Limb (tissue), 2 donors: ENCODE data around the gene SFT2D1.
A peak's percentile ranks its signal among the peaks of the same experiment; 100 is the strongest.
"Not testable (repeated sequence)": the region's sequence is repeated elsewhere in the genome, so short reads cannot be mapped to it uniquely, and the experiment has no call there.

ENCODE experiments used
- DNase-seq, 2 donors: peaks; one replicate each; pipeline ENCODE4 v3.0.0-alpha.2; 2016; ENCODE audit errors: extremely low spot score in 2 of 2

Gene SFT2D1

GRCh38 chr6:166364456-166364855, 22.1 kb upstream of the SFT2D1 start:
- DNase-seq: no peak

- DNase-seq: not testable (repeated sequence)
Measured at GRCh38 chr6:166362427-166362826, 20.1 kb upstream of the SFT2D1 start.

GRCh38 chr6:166361077-166361429, 18.7 kb upstream of the SFT2D1 start:
- no peak for DNase-seq

GRCh38 chr6:166360243-166361076, 18.1 kb upstream of the SFT2D1 start:
- no peak for DNase-seq

DNA sequence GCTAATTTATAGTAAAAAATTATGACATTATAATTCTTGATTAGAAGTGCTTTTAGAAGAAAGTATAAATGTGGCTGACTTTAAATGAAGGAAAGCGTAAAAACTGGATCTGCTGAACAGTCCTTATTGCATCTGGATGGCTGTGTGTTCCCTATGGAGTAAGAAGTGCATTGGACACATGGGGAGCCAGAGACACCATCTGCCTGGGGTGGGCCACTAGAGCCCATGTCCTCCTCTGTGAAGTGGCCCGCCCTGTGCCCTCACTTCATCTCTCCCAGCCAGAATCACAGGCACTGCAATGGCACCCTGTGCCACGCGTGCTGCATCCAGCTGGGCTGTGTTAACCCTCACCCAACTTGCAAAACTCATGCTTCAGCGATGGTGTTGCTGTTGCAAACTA, 13.2 kb upstream of the SFT2D1 start:
- no peak for DNase-seq

GRCh38 chr6:166354965-166355364, 12.6 kb upstream of the SFT2D1 start:
- no peak for DNase-seq

DNA sequence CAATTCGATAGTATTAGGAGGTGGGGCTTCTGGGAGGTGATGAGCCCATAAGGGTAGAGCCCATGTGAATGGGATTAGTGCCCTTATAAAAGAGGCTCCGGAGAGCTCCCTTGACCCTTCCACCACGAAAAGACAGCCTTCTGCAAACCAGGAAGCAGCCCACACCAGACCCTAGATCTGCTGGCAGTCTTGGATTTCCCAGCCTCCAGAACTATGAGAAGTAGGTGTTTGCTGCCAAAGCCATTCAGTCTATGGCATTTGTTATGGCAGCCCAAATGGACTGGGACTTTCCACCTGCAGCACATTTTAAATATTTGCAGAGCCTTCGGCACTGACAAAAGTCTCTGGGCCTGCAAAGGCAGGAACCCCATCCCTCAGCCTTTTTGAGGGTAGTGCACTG, 11.8 kb upstream of the SFT2D1 start:
- no peak for DNase-seq

- DNase-seq: no peak
Measured at GRCh38 chr6:166353507-166353906, 11.2 kb upstream of the SFT2D1 start.

GRCh38 chr6:166352923-166353322, 10.6 kb upstream of the SFT2D1 start:
- DNase-seq: no peak

GRCh38 chr6:166351715-166352285, 9.5 kb upstream of the SFT2D1 start:
- no peak for DNase-seq

GRCh38 chr6:166348305-166348949, 6.1 kb upstream of the SFT2D1 start:
- no peak for DNase-seq

- DNase-seq: no peak
Measured at GRCh38 chr6:166346965-166347364, 4.6 kb upstream of the SFT2D1 start.

GRCh38 chr6:166346449-166346848, 4.1 kb upstream of the SFT2D1 start:
- no peak for DNase-seq

DNA sequence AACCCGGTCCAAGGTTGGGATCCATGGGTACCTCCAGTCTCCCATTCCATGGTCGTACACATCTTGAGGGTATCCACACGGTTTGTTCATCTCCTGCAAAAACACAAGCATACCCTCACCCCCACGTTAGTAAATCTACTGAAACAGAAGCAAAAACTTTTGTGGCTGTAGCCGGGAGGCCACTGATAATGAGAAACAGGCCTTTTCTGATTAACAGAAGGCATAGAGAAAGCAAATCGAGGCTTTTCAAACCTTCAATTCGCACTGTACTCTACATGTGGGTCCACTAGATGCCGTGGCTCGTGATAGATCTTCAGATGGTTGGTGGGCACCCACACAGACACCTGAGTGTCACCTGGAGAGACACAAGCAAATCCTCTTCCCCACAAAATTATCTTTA, 3.3 kb upstream of the SFT2D1 start:
- not testable (repeated sequence) for DNase-seq

DNA sequence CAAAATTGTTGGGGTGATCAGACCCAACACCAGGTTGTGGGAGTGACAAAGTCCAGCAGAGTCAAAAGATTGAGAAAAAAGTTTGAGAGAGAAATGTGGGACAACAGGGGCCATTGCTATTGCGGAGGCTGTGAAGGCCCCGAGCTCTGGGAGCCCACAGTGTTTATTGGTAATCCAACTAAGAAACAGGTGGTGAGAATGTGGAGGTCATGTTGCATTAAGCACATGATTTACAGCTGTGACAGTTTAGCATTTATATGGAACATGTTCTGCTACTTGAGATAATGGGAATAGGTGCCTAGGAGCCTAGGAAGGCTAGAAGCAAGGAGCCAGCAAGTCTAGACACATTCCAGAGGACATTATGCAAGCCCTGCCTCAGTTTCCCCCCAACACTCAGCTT, 2.6 kb upstream of the SFT2D1 start:
- not testable (repeated sequence) for DNase-seq

DNA sequence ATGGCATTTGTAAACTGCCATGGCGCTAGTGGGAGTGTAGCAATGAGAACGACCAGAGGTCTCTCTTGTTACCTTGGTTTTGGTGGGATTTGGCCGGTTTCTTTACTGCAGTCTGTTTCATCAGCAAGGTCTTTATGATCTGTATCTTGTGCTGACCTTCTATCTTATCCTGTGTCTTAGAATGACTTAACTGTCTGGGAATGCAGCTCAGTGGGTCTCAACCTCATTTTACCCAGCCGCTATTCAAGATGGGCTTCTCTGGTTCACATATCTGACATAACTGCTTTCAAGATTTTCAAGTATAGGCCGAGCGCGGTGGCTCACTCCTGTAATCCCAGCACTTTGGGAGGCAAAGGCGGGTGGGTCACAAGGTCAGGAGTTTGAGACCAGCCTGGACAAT, 1.9 kb upstream of the SFT2D1 start:
- no peak for DNase-seq

GRCh38 chr6:166343150-166343487, 774 bp upstream of the SFT2D1 start:
- DNase-seq: no peak

GRCh38 chr6:166341977-166342348, 382 bp downstream of the SFT2D1 start:
- DNase-seq: peak in 1 of 2 donors; percentile 15

DNA sequence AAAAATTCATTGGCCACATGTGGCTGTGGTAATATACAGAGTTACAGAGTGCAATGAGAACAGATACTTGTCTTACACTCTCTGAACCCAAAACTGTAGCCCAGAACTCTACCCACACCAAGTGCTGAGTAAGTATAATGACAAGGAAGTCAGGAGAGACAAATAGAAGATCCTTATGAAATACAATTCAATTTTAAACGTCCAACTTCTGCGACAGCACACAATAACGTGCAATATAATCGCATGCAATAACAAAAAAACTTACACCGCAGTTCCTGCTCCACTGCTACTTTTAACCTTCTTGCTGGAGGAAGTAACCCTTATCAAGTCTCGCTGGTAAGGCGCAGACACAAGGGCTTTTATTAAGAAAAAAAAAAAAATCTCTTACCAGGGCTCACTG, 881 bp downstream of the SFT2D1 start:
- DNase-seq: no peak

DNA sequence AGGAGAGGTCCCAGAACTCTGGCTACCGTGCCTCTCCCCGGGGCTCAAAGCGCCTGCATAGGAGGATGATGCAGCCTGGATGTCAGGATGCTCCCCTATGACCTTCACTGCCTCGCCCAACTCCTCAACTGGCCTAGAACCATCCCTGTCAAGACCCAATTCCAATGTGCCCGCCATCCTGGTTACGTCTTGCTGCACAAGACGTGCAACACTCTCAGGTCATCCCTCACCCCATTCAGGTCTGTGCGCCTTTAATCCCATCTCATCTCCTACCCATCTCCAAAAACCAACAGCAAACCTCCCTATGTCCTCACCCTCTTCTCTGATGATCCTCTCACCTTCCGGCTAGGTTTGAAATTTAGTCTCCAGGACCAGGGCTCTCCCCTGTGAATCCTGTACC, 3.5 kb downstream of the SFT2D1 start:
- no peak for DNase-seq

- DNase-seq: no peak
Measured at GRCh38 chr6:166336847-166337246, 5.5 kb downstream of the SFT2D1 start.

GRCh38 chr6:166335378-166336302, 6.7 kb downstream of the SFT2D1 start:
- no peak for DNase-seq
